ENCODE results near the gene MILR1.
"Not testable (repeated sequence)": the region's sequence is repeated elsewhere in the genome, so short reads cannot be mapped to it uniquely, and the experiment has no call there.

MILR1 gene

DNA sequence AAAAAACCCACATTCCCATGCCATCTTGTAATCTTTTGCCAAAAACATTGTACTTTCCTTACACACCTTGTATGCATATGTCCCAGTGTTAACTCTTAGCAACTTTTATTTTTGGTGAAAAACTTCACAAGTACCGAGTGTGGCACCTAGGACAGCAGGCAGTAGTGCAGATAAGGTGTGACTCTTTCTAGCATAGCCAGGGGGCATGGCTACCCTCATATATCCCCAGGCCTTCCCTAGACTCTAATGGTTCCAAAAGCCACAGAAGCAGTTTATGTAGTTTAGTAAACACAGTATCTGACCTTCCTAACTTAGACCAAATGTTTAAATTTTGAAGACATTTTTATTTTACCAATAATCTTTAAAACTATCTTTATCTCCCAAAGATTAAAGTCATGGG is 20.5 kb upstream of the MILR1 start:
- no peak for DNase-seq (ENCODE audit: low spot score)

DNA sequence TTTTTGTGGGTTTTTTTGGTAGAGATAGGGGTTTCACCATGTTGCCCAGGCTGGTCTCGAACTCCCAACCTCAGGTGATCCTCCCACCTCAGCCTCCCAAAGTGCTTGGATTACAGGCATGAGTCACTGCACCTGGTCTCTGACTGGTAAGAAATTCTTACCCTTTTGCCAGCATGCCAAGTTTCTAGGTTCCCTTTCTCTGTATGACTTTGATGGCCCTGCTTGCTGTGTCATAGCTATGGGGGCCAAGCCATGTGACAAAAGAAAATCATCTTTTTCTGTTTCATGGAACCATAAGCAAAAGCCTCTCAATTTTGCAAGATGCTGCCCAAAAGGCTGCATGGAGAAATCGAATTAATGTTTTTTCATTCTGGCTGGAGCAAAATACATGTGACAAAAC is 18.9 kb upstream of the MILR1 start:
- not testable (repeated sequence) for DNase-seq (ENCODE audit: low spot score)

DNA sequence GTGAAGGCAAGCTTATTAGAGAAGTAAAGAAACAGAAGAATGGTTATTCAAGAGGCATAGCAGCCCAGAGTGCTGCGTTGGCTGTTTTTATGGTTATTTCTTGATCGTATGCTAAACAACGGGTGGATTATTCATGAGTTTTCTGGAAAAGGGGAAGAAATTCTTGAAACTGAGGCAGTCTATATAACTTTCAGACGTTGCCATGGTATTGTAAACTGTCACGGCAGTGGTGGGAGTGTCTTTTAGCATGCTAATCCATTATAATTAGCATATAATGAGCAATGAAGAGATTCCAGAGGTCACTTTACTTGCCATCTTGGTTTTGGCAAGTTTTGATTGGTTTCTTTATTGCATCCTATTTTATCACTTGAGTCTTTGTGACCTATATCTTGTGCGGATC is 17.4 kb upstream of the MILR1 start:
- no peak for DNase-seq (ENCODE audit: low spot score)

DNA sequence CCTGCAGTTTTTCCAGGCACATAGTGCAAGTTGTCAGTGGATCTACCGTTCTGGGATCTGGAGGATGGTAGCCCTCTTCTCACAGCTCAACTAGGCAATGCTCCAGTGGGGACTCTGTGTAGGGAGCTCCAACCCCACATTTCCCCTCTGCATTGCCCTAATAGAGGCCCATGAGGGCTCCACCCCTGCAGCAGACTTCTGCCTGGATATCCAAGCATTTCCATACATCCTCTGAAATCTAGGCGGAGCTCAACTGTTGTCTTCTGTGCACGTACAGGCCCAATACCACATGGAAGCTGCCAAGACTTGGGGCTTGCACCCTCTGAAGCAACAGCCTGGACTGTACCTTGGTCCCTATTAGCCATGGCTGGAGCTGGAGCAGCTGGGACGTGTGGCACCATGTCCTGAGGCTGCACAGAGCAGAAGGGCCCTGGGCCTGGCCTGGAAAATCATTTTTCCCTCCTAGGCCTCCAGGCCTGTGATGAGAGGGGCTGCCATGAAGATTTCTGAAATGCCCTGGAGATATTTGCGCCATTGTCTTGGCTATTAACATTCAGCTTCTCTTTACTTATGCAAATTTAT is 10.9 kb upstream of the MILR1 start:
- no peak for DNase-seq (ENCODE audit: low spot score)

DNA sequence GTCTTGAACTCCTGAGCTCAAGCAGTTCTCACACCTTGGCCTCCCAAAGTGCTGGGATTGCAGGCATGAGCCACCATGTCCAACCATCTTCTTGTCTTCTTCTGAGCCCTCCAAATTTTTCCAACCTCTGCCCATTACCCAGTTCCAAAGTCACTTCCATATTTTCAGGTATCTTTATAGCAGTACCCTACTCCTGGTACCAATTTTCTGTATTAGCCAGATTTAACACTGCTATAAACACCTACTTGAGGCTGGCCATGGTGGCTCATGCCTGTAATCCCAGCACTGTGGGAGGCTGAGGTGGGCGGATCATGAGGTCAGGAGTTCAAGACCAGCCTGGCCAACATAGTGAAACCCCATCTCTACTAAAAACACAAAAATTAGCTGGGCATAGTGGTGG is 9.4 kb upstream of the MILR1 start:
- not testable (repeated sequence) for DNase-seq (ENCODE audit: low spot score)

DNA sequence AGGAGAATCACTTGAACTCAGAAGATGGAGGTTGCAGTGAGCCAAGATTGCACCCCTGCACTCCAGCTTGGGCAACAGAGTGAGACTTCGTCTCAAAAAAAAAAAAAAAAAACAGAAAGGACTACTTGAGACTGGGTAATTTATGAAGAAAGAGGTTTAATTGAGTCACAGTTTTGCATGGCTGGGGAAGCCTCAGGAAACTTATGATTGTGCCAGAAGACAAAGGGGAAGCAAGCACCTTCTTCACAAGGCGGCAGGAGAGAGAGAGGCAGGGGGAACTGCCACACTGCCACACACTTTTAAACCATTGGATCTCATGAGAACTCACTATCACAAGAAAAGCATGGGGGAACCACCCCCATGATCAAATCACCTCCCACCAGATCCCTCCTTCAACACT is 9.0 kb upstream of the MILR1 start:
- no peak for DNase-seq (ENCODE audit: low spot score)

DNA sequence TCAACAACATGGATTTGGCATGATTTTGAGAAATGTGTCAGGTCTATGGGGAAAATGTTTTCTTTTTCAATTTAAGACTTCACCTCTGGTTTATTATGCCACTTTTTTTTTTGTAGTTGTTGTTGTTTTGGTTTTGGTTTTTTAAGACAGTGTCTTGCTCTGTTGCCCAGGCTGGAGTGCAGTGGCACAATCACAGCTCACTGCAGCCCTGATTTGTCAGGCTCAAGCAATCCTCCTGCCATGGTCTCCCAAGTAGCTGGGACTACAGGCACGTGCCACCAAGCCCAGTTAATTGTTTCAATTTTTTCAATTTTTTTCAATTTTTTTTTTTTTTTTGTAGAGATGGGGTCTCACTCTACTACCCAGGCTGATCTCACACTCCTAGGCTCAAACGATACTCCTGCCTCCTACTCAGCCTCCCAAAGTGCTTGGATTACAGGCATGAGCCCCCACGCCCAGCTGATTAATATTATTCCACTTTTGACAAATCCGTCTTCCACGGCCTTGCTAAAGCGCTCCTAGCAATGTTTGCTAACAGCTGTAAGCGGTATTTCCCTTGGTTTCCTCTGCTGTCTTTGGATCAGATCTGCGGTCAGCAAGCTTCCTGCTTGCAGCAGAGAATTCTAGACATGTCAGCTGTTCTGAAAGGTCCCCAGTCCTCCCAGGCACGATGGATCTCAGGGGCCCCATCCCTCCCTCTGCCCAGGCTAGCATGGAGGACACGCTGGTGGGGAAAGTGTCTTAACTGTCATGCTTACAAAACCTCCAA is 7.0 kb upstream of the MILR1 start:
- DNase-seq (ENCODE audit: low spot score) = peak; percentile 66

DNA sequence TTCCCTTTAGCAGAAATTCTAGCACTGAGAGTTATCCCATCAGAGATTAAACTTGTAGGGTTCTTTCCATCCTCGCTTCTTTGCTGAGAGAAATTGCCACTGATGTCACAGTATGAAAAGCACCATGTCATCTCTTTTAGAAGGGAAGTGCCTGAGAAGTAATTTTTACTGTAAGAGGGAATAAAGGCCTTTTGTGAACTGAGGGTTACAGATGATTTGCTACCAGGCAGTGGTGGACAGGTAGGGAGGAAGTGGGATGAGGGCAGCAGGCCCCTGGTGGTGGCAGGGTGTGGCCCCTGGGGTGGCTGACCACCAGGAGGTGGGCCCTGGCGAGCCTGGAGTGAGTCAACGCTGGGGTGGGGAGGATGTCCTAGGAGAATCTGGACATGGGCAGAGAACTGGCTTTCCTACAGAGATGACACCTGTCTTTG is 6.4 kb upstream of the MILR1 start:
- DNase-seq (ENCODE audit: low spot score) = no peak

DNA sequence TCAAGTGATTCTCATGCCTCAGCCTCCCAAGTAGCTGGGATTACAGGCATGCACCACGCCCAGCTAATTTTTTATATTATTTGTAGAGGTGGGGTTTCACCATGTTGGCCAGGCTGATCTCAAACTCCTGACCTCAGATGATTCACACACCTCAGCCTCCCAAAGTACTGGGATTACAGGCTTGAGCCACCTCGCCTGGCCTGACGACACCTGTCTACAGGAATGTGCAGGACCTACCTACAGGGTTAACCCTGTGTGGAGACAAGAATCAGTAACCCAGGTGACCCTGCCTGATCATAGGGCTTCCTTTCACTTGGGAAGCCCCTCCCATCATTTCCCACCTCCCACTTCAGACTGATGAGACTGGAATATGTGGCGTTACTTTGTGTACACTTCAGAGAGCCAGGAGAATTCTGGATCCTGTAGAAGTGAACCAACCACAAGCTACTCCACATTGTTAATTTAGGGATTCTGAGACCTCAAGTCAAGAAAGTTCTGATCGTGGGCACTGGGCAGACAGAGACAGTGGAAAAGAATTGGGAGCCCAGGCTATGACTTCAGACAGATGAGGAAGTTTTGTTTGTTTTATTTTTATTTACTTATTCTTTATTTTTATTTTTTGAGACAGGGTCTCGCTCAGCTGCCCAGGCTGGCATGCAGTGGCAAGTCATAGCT is 5.7 kb upstream of the MILR1 start:
- no peak for DNase-seq (ENCODE audit: low spot score)

DNA sequence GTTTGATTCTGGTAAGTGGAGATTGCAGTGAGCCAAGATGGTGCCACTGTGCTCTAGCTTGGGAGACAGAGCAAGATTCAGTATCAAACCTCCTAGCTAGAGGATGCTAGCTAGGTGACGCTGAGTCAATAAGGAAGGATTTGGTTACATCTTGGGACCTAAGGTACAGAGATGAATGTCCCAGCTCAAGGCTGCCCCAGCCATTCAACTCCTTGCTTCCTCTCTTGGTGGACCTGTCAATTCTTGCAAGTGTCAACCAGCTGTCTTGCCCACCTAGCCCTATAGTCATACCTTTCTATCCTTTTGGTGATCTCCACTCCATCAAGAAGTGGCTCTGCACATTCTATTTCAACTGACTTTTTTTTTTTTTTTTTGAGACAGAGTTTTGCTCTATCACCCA is 1.4 kb upstream of the MILR1 start:
- DNase-seq (ENCODE audit: low spot score) = no peak

DNA sequence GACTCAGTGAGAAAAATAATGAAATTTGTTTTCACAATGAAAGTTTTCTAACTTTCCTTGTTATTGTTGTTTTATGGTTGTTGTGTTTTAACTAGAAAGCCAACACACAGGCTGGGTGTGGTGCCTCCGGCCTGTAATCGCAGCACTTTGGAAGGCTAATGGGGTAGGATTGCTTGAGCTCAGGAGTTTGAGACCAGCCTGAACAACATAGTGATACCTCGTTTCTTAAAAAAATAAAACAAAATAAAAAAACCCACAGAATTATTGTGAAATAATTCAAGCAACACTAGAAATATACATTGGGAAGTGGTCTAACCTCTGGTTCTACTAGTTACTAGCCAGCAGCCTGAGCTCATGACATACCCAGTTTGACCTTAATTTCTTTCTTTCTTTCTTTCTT is 630 bp downstream of the MILR1 start:
- no peak for DNase-seq (ENCODE audit: low spot score)

DNA sequence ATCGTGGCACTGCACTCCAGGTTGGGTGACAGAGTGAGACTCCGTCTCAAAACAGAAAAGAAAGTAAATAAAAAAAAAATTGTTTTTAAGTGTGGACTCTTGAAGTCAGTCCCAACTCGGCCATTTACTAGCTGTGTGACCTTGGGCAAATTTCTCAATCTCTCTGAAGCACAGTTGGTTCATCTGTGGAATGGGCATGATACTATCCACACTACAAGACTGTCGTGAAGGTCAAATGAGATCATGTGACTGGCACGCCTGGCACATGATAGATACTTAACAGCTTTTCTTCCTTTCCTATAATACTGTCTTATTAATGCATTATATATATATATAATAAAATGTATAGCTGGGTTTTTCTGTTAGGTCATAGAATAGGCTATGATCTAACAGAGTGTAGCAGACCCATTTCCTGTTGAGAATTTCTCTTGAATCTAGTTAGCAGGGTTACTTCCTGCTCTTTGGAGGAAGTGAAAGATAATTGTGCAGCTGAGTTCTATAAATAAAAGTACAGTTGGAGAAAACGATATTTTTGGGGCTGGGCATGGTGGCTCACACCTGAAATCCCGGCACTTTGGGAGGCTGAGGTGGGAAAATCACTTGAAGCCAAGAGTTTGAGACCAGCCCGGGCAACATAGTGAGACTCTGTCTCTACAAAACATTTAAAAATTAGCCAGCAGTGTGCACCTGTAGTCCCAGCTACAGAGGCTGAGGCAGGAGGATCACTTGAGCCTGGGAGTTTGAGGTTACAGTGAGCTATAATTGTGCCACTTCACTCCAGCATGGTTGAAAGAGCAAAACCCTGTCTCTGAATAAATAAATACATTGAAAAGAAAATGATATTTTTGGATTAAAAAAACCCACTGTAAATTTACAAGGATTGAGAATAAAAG is 7.3 kb downstream of the MILR1 start:
- DNase-seq (ENCODE audit: low spot score) = peak; percentile 48

DNA sequence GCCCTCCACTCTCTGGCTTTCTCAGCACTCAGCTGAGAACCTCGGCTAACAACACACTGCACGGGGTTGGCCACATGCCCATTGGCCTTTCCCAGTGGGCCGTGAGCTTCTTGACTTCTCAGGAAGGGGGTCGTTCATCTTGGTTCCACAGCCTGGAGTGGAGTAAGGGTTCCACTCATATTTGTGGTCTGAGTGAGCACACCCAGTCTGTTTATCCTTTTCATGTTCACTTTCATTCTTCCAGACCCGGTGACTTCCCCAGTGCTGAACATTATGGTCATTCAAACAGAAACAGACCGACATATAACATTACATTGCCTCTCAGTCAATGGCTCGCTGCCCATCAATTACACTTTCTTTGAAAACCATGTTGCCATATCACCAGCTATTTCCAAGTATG is 8.2 kb downstream of the MILR1 start:
- no peak for DNase-seq (ENCODE audit: low spot score)

DNA sequence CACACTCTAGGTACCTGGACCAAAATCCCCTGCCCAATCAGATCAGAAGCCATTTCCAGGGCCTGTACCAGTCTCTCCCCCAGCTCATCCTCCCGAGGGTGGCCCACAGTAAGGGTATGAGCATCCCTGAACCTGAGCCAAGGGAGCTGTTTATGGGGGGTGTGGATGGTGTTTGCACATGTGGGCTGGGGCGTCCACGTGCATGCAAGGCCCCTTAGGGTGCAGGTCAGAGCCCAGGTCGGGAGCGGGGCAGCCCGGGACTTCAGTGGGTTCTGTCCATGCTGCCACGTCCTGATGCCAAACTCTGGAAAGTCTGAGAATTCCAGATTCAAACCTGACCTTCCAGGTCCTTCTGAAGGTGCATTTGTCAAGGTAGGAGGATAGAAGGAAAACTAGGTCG is 9.8 kb downstream of the MILR1 start:
- DNase-seq (ENCODE audit: low spot score) = no peak

DNA sequence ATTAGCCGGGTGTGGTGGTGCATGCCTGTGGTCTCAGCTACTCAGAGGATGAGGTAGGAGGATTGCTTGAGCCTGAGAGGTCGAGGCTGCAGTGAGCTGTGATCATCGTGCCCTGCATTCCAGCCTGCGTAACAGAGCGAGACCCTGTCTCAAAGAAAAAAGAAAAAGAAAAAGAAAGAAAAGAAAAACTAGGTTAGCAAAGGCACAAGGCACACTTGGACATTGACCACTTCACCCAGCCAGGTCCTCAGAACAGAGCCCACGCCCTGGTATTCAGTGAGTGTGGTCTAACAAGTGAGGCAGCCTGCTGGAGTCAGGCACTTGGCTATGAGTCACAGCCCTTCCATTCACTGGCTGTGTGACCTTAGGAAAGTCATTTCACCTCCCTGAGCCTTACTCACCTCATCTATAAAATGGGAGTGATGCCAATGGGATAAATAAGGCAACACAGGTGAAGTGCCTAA is 10.4 kb downstream of the MILR1 start:
- DNase-seq (ENCODE audit: low spot score) = no peak

DNA sequence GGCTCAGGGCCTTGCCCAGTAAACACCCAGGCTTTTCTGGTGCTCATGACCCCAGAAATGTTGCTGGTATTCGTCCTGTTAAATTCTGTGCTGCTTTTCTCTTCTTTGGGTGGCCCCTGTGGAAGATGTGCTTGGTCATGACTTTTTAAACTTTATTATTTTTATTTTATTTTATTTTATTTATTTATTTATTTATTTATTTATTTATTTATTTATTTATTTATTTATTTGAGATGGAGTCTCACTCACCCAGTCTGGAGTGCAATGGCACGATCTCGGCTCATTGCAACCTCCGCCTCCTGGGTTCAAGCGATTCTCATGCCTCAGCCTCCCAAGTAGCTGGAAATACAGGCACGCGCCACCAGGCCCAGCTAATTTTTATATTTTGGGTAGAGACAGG is 10.9 kb downstream of the MILR1 start:
- DNase-seq (ENCODE audit: low spot score) = not testable (repeated sequence)

DNA sequence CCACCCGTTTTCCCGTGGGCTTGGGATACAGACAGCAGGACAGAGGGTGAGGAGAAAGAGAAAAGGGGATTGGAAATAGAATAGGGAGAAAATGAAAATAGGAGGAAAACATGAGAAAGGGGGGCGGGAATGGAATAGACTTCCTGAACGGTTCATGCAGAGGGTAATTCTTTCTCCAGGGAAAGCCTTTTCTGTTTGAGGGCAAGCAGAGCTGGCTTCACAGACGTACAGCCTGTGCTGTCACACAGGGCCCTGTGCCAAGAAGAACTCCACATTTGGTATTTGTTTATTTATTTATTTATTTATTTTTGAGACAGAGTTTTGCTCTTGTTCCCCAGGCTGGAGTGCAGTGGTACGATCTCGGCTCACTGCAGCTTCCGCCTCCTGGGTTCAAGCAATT is 12.0 kb downstream of the MILR1 start:
- no peak for DNase-seq (ENCODE audit: low spot score)

DNA sequence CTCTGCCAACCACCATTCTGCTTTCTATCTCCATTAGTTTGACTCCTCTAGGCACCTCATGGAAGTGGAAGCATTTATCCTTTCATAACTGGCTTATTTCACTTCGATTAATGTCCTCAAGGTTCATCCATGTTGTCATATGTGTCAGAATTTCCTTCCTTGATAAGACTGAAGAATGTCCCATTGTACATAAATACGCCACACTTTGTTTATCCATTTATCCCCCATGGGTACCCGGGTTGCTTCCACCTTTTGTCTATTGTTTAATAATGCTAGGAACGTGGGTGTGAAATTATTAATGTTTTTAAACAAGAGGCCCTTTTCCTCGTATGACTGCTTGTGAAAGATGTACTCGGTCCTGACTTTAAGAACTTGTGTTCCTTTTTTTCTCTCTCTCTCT is 12.9 kb downstream of the MILR1 start:
- DNase-seq (ENCODE audit: low spot score) = no peak

DNA sequence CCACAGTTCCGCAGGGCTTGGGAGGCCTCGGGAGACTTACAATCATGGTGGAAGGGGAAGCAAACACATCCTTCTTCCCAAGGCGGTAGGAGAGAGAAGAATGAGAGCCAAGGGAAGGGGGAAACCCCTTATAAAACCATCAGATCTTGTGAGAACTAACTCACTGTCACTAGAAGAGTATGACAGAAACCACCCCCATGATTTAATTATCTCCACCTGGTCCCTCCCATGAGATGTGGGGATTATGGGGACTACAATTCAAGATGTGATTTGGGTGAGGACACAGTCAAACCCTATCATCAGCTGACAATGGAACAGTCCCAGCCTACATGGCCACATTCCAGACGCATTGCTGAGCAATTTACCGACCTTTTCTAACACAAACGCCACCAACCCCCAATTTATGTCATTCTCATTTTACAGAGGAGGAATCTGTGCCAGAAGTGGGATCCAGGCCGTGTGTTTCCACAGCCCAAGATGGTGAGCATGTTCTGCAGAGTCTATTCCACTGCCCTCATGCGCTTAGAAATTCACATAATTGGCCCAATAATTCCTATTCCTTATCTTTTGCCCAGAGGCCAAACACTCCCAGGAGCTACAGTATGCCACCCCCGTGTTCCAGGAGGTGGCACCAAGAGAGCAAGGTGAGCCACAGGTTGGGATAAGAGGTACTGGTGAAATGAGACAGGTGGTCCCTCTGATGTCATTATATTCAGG is 17.3 kb downstream of the MILR1 start:
- no peak for DNase-seq (ENCODE audit: low spot score)

DNA sequence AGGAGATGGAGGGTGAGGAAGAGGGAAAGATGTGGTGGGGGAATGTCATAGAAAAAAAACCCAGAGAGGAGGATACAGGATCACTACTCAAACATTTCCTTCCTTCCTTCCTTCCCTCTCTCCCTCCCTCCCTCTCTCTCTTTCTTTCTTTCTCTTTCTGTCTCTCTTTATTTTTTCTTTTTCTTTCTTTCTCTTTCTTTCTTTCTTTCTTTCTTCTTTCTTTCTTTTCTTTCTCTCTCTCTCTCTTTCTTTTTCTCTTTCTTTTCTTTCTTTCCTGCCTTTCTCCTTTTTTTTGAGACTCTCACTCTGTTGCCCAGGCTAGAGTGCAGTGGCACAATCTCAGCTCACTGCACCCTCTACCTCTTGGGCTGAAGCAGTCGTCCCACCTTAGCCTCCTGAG is 17.9 kb downstream of the MILR1 start:
- not testable (repeated sequence) for DNase-seq (ENCODE audit: low spot score)

DNA sequence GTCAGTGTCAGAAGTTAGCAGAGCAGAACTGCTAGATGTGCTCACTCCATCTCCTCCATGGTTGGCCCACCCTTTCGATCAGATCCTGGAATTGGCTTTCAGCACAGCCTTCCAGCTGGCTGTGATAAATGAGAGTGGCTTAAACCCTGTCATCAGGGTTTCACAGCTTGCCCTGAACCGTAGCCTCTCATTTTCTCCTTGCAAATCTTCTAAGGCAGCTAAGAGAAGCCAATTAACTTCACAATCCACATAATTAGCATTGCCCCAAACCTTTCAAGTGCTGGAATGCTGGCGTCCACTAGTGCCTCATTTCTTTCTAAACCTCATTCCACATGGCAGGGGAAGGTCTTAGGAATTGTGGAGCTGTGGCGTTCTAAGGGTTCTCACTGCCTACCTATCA is 21.7 kb downstream of the MILR1 start:
- no peak for DNase-seq (ENCODE audit: low spot score)

DNA sequence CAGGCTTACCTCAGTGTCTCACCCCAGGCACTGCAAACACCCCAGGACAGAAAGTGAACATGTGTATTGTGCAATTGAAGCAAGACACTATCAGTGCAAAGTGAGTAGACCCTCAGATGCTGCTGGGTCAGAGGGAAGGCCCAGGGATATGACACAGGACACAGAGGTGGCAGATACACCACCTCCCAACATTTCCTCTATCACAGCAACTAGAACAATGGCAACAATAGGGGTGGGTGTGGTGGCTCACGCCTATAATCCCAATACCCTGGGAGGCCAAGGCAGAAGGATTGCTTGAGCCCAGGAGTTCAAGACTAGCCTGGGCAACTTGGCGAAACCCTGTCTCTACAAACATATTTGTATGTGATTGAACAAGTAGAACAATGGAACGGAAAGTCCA is 22.5 kb downstream of the MILR1 start:
- DNase-seq (ENCODE audit: low spot score) = no peak
